Measurements from ENCODE around the gene ZNF891. TPM values are rescaled to one million over a fixed set of nuclear protein-coding genes. Genes with fewer than 3 reads are reported as not detected.
A peak's percentile ranks its signal among the peaks of the same experiment; 100 is the strongest.

The ZNF891 gene
- total and polyA plus RNA-seq, 2 of the 8 experiments (the other 6 are each of a cell fraction or from before 2014, with no cell fraction given): 1.3 to 3.1 TPM

DNA sequence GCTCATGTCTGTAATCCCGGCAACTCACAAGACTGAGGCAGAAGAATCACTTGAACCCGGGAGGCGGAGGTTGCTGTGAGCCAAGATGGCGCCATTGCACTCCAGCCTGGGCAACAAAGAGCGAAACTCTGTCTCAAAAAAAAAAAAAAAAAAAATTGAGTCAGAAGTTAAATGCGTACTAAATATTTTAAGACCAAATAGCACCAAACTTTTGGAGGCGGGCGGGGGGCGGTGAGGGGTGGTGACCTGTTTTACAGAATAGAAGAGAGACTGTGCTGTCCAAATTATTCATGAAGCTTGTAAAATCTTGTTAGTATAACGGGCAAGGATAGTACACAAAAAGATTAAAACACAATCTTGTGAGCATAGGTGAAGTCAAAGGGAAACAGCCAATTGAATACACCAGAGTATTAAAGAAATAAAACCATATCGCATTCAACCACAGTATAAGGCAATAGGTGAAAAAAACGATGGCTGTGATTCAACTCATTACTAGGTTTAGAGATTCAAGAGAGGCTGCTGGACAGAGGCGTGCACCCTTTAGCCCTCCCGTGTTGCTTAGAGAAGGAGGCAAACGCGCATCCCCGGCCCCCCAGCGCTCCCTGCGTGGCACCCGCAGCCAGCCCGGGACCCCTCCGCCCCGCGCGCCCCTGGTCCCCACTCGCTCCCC is 571 bp downstream of the ZNF891 start:
- Histone ChIP-seq H4K20me1 (replicated peaks in 1 of 2; ENCODE audit: control insufficient read depth in 1 of 2, insufficient read depth in 2 of 2, low read length in 2 of 2) (no peaks in the 10 kb centered on the region), H2BK5ac (ENCODE audit: low read depth, low read length) (peak overlapping the region; percentile 93), H3K27me3 (replicated peaks in 1 of 4; ENCODE audit: control insufficient read depth in 3 of 4, extremely low read depth in 1 of 4, insufficient read depth in 3 of 4, low read length in 3 of 4) (no peaks in the 10 kb centered on the region), H2BK20ac (ENCODE audit: low read length) (no peak overlapping the region), H3K79me2 (ENCODE audit: control insufficient read depth in 1 of 2, insufficient read depth in 2 of 2, low read length in 2 of 2) (peaks cover 4 to 26% of the 10 kb centered on the region in 2 experiments; a peak in 2 of 4 replicates), H3K4me3 (ENCODE audit: extremely low read depth in 1 of 4, insufficient read depth in 2 of 4, low read depth in 3 of 4, low read length in 4 of 4) (peak overlapping the region; percentile 69 to 98 (median 87)), H4K91ac (replicated peaks; ENCODE audit: insufficient read length, low read length) (no peak overlapping the region), H4K5ac (ENCODE audit: insufficient read length, low read depth, low read length) (peak overlapping the region; percentile 96), H3K4me1 (replicated peaks in 1 of 4; ENCODE audit: control insufficient read depth in 3 of 4, insufficient read depth in 4 of 4, low read length in 3 of 4) (no peaks in the 10 kb centered on the region), H3K79me1 (ENCODE audit: low read depth, low read length) (no peaks in the 10 kb centered on the region), H3K14ac (ENCODE audit: insufficient read length) (no peak overlapping the region), H3K23ac (ENCODE audit: insufficient read length) (no peak overlapping the region), H3K23me2 (ENCODE audit: low read depth, low read length) (peaks cover 2% of the 10 kb centered on the region), H3K9ac (replicated peaks in 1 of 4; ENCODE audit: extremely low read depth in 1 of 4, low read depth in 3 of 4, low read length in 3 of 4) (peak overlapping the region in 3 of 4 experiments; percentile 74 to 89 (median 75); a peak in 5 of 7 replicates), H3K27ac (ENCODE audit: low read depth, low read length) (peak overlapping the region; percentile 87; the same call in 1 of the 2 replicates), H2AK5ac (ENCODE audit: low read depth, low read length) (no peak overlapping the region), H3K9me3 (ENCODE audit: insufficient read depth in 2 of 2, low read depth in 1 of 2, low read length in 1 of 2) (peaks cover 34 to 40% of the 10 kb centered on the region in 2 experiments), H2AFZ (ENCODE audit: low read length) (peak overlapping the region; percentile 63; the same call in 1 of the 2 replicates), H3K4me2 (ENCODE audit: insufficient read depth in 1 of 2, low read depth in 2 of 2, low read length in 2 of 2) (peak overlapping the region; percentile 73 to 81), H4K8ac (ENCODE audit: extremely low read depth, insufficient read depth, low read length) (peak overlapping the region; percentile 96), H2BK15ac (ENCODE audit: low read length) (no peak overlapping the region), H3K18ac (ENCODE audit: extremely low read depth, low read length) (peak overlapping the region; percentile 95; the same call in 1 of the 2 replicates), H3K56ac (replicated peaks; ENCODE audit: insufficient read length, low read depth, low read length) (no peak overlapping the region), H3K4ac (replicated peaks; ENCODE audit: insufficient read length, low read depth, low read length) (no peak overlapping the region), H2BK120ac (replicated peaks; ENCODE audit: low read depth, low read length) (no peak overlapping the region), H3K36me3 (ENCODE audit: control insufficient read depth in 2 of 4, insufficient read depth in 4 of 4, low read length in 3 of 4) (peaks cover 3 to 50% (median 27%) of the 10 kb centered on the region in 4 experiments; a peak in 5 of 8 replicates), H2BK12ac (ENCODE audit: low read depth, low read length) (no peak overlapping the region)
- FAIRE-seq (no peak), DNase-seq (ENCODE audit: low read depth in 1 of 2, low spot score in 2 of 2) (peak in 1 of 2 experiments; percentile 39)
- POLR2A ChIA-PET (ENCODE audit: partially characterized antibody): interaction anchor here (0.7 to 2.8 kb wide), 11 partner anchors 8 to 221 kb away, joined by 3 to 20 read pairs (median 4); partner anchors contain the start of genes ZNF26, ZNF268 and ZNF84
- CTCF ChIA-PET (ENCODE audit: partially characterized antibody): interaction anchor here (0.6 kb wide), 1 partner anchor 365 kb away, joined by 5 read pairs; no protein-coding TSS in a partner anchor
- TF ChIP-seq SIN3A (conservative IDR thresholded peaks at IDR 0.05 in 1 of 2, IDR thresholded peaks at IDR 0.05 in 1 of 2; ENCODE audit: low read depth in 1 of 2, low read length in 2 of 2) (no peak; a peak in 1 of 4 replicates), JUND (IDR thresholded peaks at IDR 0.05; ENCODE audit: low read length) (no peak), CBX8 (IDR thresholded peaks at IDR 0.05; ENCODE audit: borderline replicate concordance, low read depth, low read length) (no peak), YY1 (IDR thresholded peaks at IDR 0.05; ENCODE audit: low read depth, low read length) (0 out of 2 replicates have a peak, but pooled peaks have one; percentile 19), SP2 (IDR thresholded peaks at IDR 0.05; ENCODE audit: low read length) (no peak)
- WGBS, 2 experiments (ENCODE audit: extremely low coverage in 1 of 2, insufficient coverage in 1 of 2, insufficient read length in 1 of 2, insufficient replicate concordance in 2 of 2, low coverage in 1 of 2, low lambda C conversion rate in 2 of 2, missing lambda C conversion rate in 1 of 2): 35% methylated on average over 18 of the region's 26 CpGs; no CpG with 5 or more reads in 1 of the 2 experiments
